Brain microvascular endothelial cell (primary cell): ENCODE measurements around the gene PRKN.

Experiments
- DNase-seq: peaks from one replicate; pipeline ENCODE4 v3.0.0-alpha.2; 2020
- H3K27ac ChIP-seq: fragments of 250-450 bp; sonication (Bioruptor Pico); 2 replicates; pipeline ENCODE4 v1.5.1; 2020; ENCODE audit warnings: mild to moderate bottlenecking, moderate library complexity
- H3K27me3 ChIP-seq: fragments of 250-450 bp; sonication (Bioruptor Pico); replicated peaks from 2 replicates; pipeline ENCODE4 v1.5.1; 2020; ENCODE audit warnings: mild to moderate bottlenecking
- H3K36me3 ChIP-seq: fragments of 250-450 bp; sonication (Bioruptor Pico); replicated peaks from 2 replicates; pipeline ENCODE4 v1.5.1; 2020; ENCODE audit warnings: mild to moderate bottlenecking
- H3K4me3 ChIP-seq: 2 replicates; pipeline ENCODE4 v1.5.1; 2011; ENCODE audit warnings: low read depth, mild to moderate bottlenecking, control low read depth, low read length, moderate library complexity
- in situ Hi-C: cut with HindIII; loops from 2 replicates; pipeline ENCODE4 v1.10.0; 2017; ENCODE audit warnings: low sequenced_read_pairs, low pct_ligation_motif_present
- TF ChIP-seq, protein P1 (sequence below): IDR thresholded peaks from 2 replicates; pipeline ENCODE4 v1.5.1; 2011; ENCODE audit warnings: low read depth, mild to moderate bottlenecking, moderate library complexity, low read length, control low read depth, inconsistent platforms; ENCODE audit errors: missing control alignments

The PRKN gene

DNA sequence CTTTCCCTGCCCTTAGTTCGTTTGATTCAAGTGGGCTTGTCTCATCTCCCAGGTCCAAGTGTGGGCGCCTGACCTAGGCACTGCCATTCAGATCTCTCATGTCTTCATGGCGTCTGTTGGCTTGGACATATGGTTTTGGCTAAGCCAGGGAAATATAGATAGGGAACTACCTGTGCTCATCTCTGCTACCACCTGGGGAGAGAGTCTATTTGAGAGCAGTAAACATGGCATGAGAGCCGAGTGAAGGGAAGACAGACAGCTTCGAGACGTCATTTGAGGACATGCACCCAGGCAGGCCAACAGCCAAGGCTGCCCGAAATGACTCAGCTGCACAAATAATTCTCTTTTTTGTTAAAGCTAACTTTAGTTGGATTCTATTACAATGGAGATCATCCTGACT lies 1083.0 kb downstream of the PRKN start:
- Histone ChIP-seq H3K27ac (no peak overlapping the region), H3K4me3 (no peak overlapping the region), H3K36me3 (no peaks in the 10 kb centered on the region), H3K27me3 (no peaks in the 10 kb centered on the region)
- TF ChIP-seq, protein P1, sequence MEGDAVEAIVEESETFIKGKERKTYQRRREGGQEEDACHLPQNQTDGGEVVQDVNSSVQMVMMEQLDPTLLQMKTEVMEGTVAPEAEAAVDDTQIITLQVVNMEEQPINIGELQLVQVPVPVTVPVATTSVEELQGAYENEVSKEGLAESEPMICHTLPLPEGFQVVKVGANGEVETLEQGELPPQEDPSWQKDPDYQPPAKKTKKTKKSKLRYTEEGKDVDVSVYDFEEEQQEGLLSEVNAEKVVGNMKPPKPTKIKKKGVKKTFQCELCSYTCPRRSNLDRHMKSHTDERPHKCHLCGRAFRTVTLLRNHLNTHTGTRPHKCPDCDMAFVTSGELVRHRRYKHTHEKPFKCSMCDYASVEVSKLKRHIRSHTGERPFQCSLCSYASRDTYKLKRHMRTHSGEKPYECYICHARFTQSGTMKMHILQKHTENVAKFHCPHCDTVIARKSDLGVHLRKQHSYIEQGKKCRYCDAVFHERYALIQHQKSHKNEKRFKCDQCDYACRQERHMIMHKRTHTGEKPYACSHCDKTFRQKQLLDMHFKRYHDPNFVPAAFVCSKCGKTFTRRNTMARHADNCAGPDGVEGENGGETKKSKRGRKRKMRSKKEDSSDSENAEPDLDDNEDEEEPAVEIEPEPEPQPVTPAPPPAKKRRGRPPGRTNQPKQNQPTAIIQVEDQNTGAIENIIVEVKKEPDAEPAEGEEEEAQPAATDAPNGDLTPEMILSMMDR = no peak
- no peak for DNase-seq
- in situ Hi-C loops = no loop called here

DNA sequence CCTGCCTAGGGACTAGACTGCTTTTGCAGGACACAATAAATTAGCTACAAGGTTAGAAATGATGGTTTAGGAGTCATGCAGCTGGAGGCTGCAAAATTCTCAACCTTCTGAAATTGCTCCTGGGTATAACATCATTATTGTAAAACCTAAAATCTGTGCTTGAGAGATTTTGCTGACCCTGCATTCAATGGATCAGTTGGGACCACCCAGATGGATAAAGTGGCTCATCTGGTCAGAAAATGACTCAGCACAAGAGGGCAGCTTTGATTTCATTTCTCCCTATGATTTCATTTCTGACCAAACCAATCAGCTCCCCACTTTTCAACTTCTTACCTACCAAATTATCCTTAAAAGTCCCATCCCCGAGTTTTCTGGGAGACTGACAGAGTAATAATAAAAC lies 1086.4 kb downstream of the PRKN start:
- DNase-seq = no peak
- H3K27ac ChIP-seq = no peak overlapping the region
- TF ChIP-seq, protein P1 = no peak
- H3K27me3 ChIP-seq = no peaks in the 10 kb centered on the region
- no peak overlapping the region for H3K4me3 ChIP-seq
- in situ Hi-C loops = no loop called here
- no peaks in the 10 kb centered on the region for H3K36me3 ChIP-seq

GRCh38 chr6:161639772-161640171 lies 1087.8 kb downstream of the PRKN start:
- in situ Hi-C loops = no loop called here
- Histone ChIP-seq H3K27ac (no peak overlapping the region), H3K4me3 (no peak overlapping the region), H3K36me3 (no peaks in the 10 kb centered on the region), H3K27me3 (no peaks in the 10 kb centered on the region)
- TF ChIP-seq, protein P1 = no peak
- DNase-seq = no peak

- Histone ChIP-seq H3K36me3 (no peaks in the 10 kb centered on the region), H3K27ac (no peak overlapping the region), H3K4me3 (no peak overlapping the region), H3K27me3 (no peaks in the 10 kb centered on the region)
- in situ Hi-C loops = no loop called here
- TF ChIP-seq, protein P1 = no peak
- no peak for DNase-seq
These were observed 1089.9 kb downstream of the PRKN start for GRCh38 chr6:161637658-161638057.

DNA sequence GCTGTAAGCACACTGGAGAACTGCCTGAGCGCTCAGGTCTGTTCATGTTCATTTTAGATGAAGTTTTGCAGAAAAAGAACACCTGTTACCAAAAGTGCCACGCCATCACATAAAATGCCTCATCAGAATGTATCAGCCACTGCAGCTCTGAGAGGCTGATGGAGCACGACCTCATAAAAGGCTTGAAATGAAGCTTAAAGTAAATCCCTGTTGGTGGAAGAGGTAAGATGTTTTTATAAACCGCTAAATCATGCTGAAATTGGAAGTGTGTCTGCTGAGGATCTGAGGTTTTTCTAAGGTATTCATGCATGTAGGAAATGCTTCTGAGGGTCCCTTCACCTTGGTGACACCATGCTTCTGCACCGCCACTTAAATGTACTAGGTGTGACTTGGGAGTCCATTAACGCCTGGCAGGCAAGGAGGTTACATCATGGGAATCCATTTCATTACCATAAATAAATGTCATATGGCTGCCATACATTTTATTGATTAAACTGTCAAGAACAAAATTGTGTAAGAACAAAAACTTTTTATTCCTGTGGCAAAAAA lies 1090.6 kb downstream of the PRKN start:
- TF ChIP-seq, protein P1 = no peak
- no peak overlapping the region for H3K27ac ChIP-seq
- in situ Hi-C loops = no loop called here
- H3K36me3 ChIP-seq = no peaks in the 10 kb centered on the region
- H3K4me3 ChIP-seq = no peak overlapping the region
- H3K27me3 ChIP-seq = no peaks in the 10 kb centered on the region
- no peak for DNase-seq

- Histone ChIP-seq H3K27me3 (no peaks in the 10 kb centered on the region), H3K36me3 (no peaks in the 10 kb centered on the region), H3K27ac (no peak overlapping the region), H3K4me3 (no peak overlapping the region)
- DNase-seq = no peak
- TF ChIP-seq, protein P1 = no peak
- in situ Hi-C loops = no loop called here
These were observed 1091.6 kb downstream of the PRKN start for GRCh38 chr6:161635975-161636374.
